VCaP (cell line): ENCODE data around the gene CSHL1.

ENCODE experiments used
- H3K27ac ChIP-seq: fragments of 450-650 bp; 2 replicates; pipeline ENCODE4 v1.5.1; 2017
- TF ChIP-seq, protein P1 (sequence below): fragments of 450-650 bp; conservative IDR thresholded peaks from 2 replicates; pipeline ENCODE4 v1.5.1; 2017; ENCODE audit warnings: mild to moderate bottlenecking, moderate library complexity

The CSHL1 gene

DNA sequence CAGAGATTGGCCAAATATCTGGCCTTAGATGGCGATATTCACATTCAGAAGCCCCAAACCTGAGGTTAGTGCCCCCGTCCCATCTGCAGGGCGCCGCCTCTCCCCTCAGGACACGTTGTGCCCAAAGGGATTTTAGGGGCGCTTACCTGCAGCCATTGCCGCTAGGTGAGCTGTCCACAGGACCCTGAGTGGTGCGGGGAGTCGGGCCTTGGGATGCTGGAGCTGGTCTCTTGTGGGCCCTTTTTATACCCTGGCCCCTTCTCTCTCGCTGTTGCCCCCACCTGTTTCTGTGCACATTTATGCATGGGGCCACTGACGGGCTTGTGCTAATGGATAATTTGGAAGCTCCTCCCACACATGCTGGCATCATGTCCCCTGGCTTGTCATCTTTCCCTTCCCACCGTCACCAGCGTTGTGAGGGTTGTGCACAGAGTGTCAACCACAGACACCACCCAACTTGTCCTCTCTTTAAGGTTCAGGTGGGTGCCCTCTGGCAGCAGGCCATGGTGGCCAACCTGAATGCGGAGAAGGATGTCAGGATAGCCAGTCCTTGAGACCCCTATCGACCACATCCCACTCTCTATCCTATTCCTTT, at the start of gene CSHL1:
Gene CSHL1, minus strand, starts transcription at position 218 of the 595 bp plus-strand sequence. Its CDS starts 62 bp downstream, at position 156.
- TF ChIP-seq, protein P1, sequence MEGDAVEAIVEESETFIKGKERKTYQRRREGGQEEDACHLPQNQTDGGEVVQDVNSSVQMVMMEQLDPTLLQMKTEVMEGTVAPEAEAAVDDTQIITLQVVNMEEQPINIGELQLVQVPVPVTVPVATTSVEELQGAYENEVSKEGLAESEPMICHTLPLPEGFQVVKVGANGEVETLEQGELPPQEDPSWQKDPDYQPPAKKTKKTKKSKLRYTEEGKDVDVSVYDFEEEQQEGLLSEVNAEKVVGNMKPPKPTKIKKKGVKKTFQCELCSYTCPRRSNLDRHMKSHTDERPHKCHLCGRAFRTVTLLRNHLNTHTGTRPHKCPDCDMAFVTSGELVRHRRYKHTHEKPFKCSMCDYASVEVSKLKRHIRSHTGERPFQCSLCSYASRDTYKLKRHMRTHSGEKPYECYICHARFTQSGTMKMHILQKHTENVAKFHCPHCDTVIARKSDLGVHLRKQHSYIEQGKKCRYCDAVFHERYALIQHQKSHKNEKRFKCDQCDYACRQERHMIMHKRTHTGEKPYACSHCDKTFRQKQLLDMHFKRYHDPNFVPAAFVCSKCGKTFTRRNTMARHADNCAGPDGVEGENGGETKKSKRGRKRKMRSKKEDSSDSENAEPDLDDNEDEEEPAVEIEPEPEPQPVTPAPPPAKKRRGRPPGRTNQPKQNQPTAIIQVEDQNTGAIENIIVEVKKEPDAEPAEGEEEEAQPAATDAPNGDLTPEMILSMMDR: no peak
- H3K27ac ChIP-seq: no peak within 1 kb of the TSS

GRCh38 chr17:63960430-63960829, 49.4 kb upstream of the CSHL1 start:
- TF ChIP-seq, protein P1: no peak
- no peak overlapping the region for H3K27ac ChIP-seq

GRCh38 chr17:63960006-63960405, 48.9 kb upstream of the CSHL1 start:
- no peak overlapping the region for H3K27ac ChIP-seq
- TF ChIP-seq, protein P1: no peak

DNA sequence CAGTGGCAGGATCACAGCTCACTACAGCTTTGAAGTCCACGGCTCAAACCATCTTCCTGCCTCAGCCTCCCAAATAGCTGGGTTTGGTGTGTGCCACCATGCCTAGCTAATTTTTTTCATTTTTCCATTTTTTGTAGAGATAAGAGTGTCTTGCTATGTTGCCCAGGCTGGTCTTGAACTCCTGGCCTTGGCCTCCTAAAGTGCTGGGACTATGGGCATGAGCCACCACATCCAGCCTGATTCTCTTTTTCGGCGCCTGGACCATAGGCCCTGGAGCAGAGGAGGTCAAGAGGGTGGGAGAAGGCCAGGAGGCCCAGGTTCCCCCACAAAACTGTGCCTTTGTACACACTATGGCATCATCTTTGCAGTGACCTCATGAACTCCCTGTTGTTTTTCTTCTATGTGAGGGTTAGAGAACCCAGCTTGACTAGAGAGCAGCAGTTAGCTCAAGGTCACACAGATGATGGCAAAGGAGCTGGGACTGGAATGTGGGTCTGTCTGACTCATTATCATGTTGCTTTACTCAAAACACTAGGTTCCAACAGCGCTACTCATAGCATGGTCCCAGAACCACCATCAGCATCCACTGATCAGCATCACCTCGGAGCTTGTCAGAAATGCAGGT, 45.4 kb upstream of the CSHL1 start:
- TF ChIP-seq, protein P1: no peak

GRCh38 chr17:63955791-63956190, 44.7 kb upstream of the CSHL1 start:
- TF ChIP-seq, protein P1: no peak

More for the DNA sequence above, 45.4 kb upstream of the CSHL1 start:
- no peak overlapping the region for H3K27ac ChIP-seq

GRCh38 chr17:63955232-63955631, 44.2 kb upstream of the CSHL1 start:
- H3K27ac ChIP-seq: no peak overlapping the region
- TF ChIP-seq, protein P1: no peak

More at GRCh38 chr17:63955791-63956190, 44.7 kb upstream of the CSHL1 start:
- H3K27ac ChIP-seq: no peak overlapping the region

DNA sequence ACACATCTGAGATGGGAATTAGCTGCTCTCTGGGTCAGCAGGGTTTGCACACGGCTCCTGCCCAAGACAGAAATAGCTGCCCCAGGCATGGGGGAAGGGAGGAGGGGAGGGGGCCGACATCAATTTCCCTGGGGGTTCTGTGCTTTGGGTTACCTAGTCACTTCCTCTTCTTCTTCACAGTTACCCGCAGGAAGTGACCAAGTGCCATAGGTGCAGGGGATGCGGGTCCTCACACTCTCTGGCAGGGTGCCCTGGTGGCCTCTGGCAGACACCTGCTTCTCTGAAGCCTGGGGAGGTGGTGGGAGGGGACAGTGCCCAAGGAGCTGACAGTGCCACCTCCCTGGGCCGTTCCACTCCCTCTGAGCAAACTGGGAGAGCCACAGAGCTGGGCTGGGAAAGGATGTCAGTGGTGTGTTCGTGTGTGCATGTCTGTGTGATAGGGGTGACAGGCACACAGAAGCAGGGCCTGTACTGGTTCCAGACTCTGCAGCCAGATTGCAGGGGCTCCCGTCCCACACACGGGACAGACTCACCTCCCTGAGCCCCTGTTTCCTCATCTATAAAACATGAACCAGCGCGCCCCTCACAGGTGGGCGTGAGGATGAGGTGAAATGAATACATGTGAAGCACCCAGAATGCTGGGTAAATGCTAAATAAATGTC, 43.5 kb upstream of the CSHL1 start:
- TF ChIP-seq, protein P1: no peak
- H3K27ac ChIP-seq: no peak overlapping the region
